ENCODE measurements around the gene POLR2E.

Gene POLR2E

GRCh38 chr19:1062387-1063029 lies 32.7 kb downstream of the POLR2E start:
- DNase-seq = no peak

GRCh38 chr19:1061987-1062386 lies 33.2 kb downstream of the POLR2E start:
- DNase-seq = no peak

GRCh38 chr19:1060689-1061088 lies 34.5 kb downstream of the POLR2E start:
- no peak for DNase-seq

- DNase-seq = no peak
These were observed 37.1 kb downstream of the POLR2E start for GRCh38 chr19:1058112-1058511.

GRCh38 chr19:1057176-1057855 lies 37.9 kb downstream of the POLR2E start:
- DNase-seq = peak in 1 of 2 experiments; percentile 47

- DNase-seq = no peak
These were observed 39.1 kb downstream of the POLR2E start for GRCh38 chr19:1055886-1056620.

- DNase-seq = no peak
These were observed 40.1 kb downstream of the POLR2E start for GRCh38 chr19:1055028-1055425.

- no peak for DNase-seq
These were observed 40.8 kb downstream of the POLR2E start for GRCh38 chr19:1054102-1055027.

GRCh38 chr19:1053176-1054101 lies 41.7 kb downstream of the POLR2E start:
- DNase-seq = no peak

- DNase-seq = no peak
These were observed 42.7 kb downstream of the POLR2E start for GRCh38 chr19:1052349-1052975.

- no peak for DNase-seq
These were observed 43.4 kb downstream of the POLR2E start for GRCh38 chr19:1051791-1052190.

- DNase-seq = no peak
These were observed 44.0 kb downstream of the POLR2E start for GRCh38 chr19:1050989-1051788.

GRCh38 chr19:1049800-1050199 lies 45.4 kb downstream of the POLR2E start:
- no peak for DNase-seq

GRCh38 chr19:1049106-1049505 lies 46.1 kb downstream of the POLR2E start:
- DNase-seq = no peak

- DNase-seq = no peak
These were observed 47.5 kb downstream of the POLR2E start for GRCh38 chr19:1047696-1048147.

GRCh38 chr19:1046836-1047695 lies 48.1 kb downstream of the POLR2E start:
- no peak for DNase-seq

- no peak for DNase-seq
These were observed 49.0 kb downstream of the POLR2E start for GRCh38 chr19:1046117-1046626.

GRCh38 chr19:1045247-1045603 lies 50.0 kb downstream of the POLR2E start:
- DNase-seq = no peak

Measured in NCI-H2081 (cell line).